MM.1S (cell line): ENCODE data around the gene PYM1.

Experiments
- CTCF ChIP-seq: fragments of 300-600 bp; sonication (generic); IDR thresholded peaks from 2 replicates; pipeline ENCODE4 v1.5.1; 2016; ENCODE audit warnings: antibody characterized with exemption, low read length, mixed read lengths
- EZH2 ChIP-seq: fragments of 300-600 bp; sonication (generic); optimal IDR thresholded peaks from 2 replicates; pipeline ENCODE3; 2017; ENCODE audit warnings: low read depth, mild to moderate bottlenecking, antibody characterized with exemption, low read length, mixed read lengths
- EZH2phosphoT487 ChIP-seq: fragments of 300-600 bp; sonication (generic); IDR thresholded peaks from 2 replicates; pipeline ENCODE4 v1.6.1; 2018; ENCODE audit warnings: antibody characterized with exemption, low read length

- TF ChIP-seq CTCF (no peak), EZH2phosphoT487 (no peak), EZH2 (no peak)
Measured at GRCh38 chr12:55935738-55936151, 8.1 kb upstream of the PYM1 start.
